Right lobe of liver (tissue), 6 donors: Measurements from ENCODE around the gene RASSF6. TPM values are rescaled to one million over a fixed set of nuclear protein-coding genes. Genes with fewer than 3 reads are reported as not detected.

Experiments
- ATAC-seq, 4 donors: fragments of 200-7000 bp; cut with Tn5 transposase; one replicate each; pipeline ENCODE4 v1.9.1; 2020; ENCODE audit warnings: mild to moderate bottlenecking in 4 of 4, moderate library complexity in 4 of 4
- DNase-seq, 3 donors: peaks; one replicate each; pipeline ENCODE4 v3.0.0-alpha.2; 2020
- H3K27ac ChIP-seq, 3 donors: fragments of 200-600 bp; one replicate each; pipeline ENCODE4 v1.8.0; 2022
- H3K27me3 ChIP-seq, 2 donors: fragments of 200-600 bp; one replicate each; pipeline ENCODE4 v1.8.0; 2022
- H3K36me3 ChIP-seq, 4 donors: fragments of 200-600 bp; sonication (generic) in 1 of 4; one replicate each; pipeline versions ENCODE4 v1.5.1 to v1.8.0; 2017 to 2022; ENCODE audit warnings: control low read depth in 1 of 4
- H3K4me1 ChIP-seq, 4 donors: fragments of 200-600 bp; sonication (generic) in 1 of 4; one replicate each; pipeline versions ENCODE4 v1.5.1 to v1.8.0; 2017 to 2022; ENCODE audit warnings: control low read depth in 1 of 4
- H3K4me3 ChIP-seq, 3 donors: fragments of 200-600 bp; one replicate each; pipeline ENCODE4 v1.8.0; 2022
- H3K9me3 ChIP-seq, 4 donors: fragments of 200-600 bp; sonication (generic) in 1 of 4; one replicate each; pipeline versions ENCODE4 v1.5.1 to v1.8.0; 2017 to 2022; ENCODE audit warnings: control low read depth in 1 of 4
- POLR2A ChIP-seq: fragments of 450-650 bp; IDR thresholded peaks from one replicate; pipeline ENCODE4 v1.6.1; 2017; ENCODE audit warnings: antibody characterized with exemption, mild to moderate bottlenecking
- WGBS: methylation state at CpG from one replicate; pipeline ENCODE4 v1.1.6; 2018; ENCODE audit warnings: low coverage, low lambda C conversion rate; ENCODE audit not compliant: insufficient coverage; ENCODE audit errors: missing lambda C conversion rate; 5-methylcytosine and 5-hydroxymethylcytosine counted together
- intact Hi-C, 2 donors: fragments of 100-400 bp; cut with DNase I; formaldehyde crosslinking; loops; one replicate each; pipeline versions ENCODE4 v1.11.2 to v1.14.1; 2022
- total RNA-seq, 6 experiments: library from RNA; depleted of rRNA in 2 of 6; stranded (reverse); fragments of >200 nt in 2 of 6; fragmentation: NEBNext Ultra II Directional in 3 of 6; extraction: Animal tissue kit (Norgen Biotek cat#: 25700) in 3 of 6; gene quantifications; one replicate each; pipeline versions ENCODE4 v1.1.0 to v1.2.4, GENCODE V29; 2016 to 2023
- TF ChIP-seq, protein P1 (sequence below), 4 donors: fragments of 200-600 bp in 3 of 4; fragments of 450-650 bp in 1 of 4; IDR thresholded peaks; one replicate each; pipeline versions ENCODE4 v1.5.1 to v1.8.0; 2016 to 2022; ENCODE audit warnings: antibody characterized with exemption in 4 of 4, mild to moderate bottlenecking in 2 of 4
- donor health status: DM: no; HTN: yes; CAD: no.
- donor health status: DM: no; HTN: no; CAD: no.
- donor health status: DM: no; HTN: no; CAD: no.
- donor health status: DM: no; HTN: yes; CAD: no.
- donor health status: DM: no; HTN: yes; CAD: no.

RASSF6 gene
- total RNA-seq, 6 experiments from 2014 or later, result 0.22 to 2.2 (median 0.91) TPM

DNA sequence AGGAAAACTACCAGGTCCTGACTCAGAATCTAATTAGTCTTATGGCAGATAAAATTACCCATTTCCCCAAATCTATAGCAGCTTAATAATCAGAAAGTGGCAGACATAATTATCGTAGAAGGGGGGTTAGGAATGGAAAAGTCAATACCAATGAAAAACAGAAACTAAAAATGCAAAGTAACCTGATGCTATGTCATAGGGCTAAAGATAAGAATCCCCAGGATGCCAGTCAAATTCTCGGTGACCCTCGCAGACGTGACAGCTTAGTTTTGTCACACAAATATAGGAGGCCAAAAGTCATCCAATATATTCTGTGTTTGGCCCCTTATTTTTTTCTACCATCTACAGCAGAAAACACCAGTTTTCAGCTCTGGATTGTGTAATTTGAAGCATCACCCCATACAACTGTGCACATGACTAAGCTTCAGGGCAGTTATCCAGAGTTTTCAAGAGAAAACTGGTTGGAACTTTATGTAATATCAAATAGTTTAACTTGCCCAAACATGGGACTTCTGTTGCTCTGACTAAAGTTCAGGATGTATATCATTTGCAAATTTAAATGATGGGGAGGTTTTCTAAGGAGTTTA, 30.9 kb downstream of the RASSF6 start:
- H3K9me3 ChIP-seq, result no peaks in the 10 kb centered on the region
- peak overlapping the region in 1 of 3 donors; percentile 24 for H3K4me3 ChIP-seq
- no peaks in the 10 kb centered on the region for H3K36me3 ChIP-seq
- intact Hi-C loops, result no loop called here
- DNase-seq (no peak), ATAC-seq (peak; percentile 79 to 87 (median 84))
- no peaks in the 10 kb centered on the region for H3K27me3 ChIP-seq
- peak overlapping the region; percentile 56 to 74 (median 74) for H3K27ac ChIP-seq
- WGBS, result 19% methylated on average over 4 of the region's 4 CpGs
- H3K4me1 ChIP-seq, result peaks cover 0 to 20% (median 0%) of the 10 kb centered on the region in 4 donors
- TF ChIP-seq, protein P1, sequence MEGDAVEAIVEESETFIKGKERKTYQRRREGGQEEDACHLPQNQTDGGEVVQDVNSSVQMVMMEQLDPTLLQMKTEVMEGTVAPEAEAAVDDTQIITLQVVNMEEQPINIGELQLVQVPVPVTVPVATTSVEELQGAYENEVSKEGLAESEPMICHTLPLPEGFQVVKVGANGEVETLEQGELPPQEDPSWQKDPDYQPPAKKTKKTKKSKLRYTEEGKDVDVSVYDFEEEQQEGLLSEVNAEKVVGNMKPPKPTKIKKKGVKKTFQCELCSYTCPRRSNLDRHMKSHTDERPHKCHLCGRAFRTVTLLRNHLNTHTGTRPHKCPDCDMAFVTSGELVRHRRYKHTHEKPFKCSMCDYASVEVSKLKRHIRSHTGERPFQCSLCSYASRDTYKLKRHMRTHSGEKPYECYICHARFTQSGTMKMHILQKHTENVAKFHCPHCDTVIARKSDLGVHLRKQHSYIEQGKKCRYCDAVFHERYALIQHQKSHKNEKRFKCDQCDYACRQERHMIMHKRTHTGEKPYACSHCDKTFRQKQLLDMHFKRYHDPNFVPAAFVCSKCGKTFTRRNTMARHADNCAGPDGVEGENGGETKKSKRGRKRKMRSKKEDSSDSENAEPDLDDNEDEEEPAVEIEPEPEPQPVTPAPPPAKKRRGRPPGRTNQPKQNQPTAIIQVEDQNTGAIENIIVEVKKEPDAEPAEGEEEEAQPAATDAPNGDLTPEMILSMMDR (IDR thresholded peaks at IDR 0.05), result no peak
- TF ChIP-seq POLR2A, result no peak

DNA sequence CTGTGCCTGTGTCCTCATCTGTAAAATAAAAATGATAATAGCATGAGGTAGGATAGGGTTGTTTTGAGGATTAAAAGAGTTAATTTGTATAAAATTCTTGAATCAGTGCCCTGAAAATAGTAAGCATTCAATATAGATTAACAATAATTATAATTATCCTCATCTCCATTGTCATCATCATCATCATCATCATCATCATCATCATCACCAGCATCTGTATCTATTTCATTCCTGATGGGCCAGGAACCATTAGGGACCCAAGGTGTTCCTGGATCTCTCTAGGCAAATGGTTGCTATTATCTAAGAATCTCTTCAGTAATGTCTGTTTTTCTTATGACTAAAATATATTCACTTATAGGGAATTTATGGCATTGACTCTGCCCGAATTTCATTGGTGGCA, 31.6 kb downstream of the RASSF6 start:
- Histone ChIP-seq H3K4me3 (no peak overlapping the region), H3K9me3 (no peaks in the 10 kb centered on the region), H3K4me1 (peaks cover 0 to 20% (median 0%) of the 10 kb centered on the region in 4 donors), H3K27me3 (no peaks in the 10 kb centered on the region), H3K27ac (peak overlapping the region in 1 of 3 donors; percentile 74), H3K36me3 (no peaks in the 10 kb centered on the region)
- WGBS, result 77% methylated on average over 1 of the region's 1 CpG
- intact Hi-C loops, result no loop called here
- ATAC-seq (no peak), DNase-seq (no peak)
- TF ChIP-seq POLR2A, result no peak
- TF ChIP-seq, protein P1 (IDR thresholded peaks at IDR 0.05), result no peak

DNA sequence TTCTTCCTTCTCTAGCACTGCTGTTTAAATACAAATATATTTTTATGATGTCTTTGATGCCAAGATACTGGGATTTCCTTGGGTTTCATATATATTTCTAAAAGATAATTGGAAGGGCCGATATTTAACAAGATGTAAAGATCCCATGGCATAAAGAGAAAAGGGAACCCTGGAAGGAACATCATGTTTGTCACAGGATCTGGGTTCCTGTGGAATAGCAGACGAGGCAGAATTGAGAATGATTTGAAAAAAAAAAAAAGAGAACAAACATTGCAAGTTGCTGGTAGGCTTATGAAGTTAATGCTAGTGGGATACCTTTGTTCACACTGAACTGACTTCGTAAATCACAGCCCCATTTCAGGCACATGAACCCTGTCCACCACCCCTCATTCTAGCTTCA, 33.6 kb downstream of the RASSF6 start:
- no peak for DNase-seq
- no peak for TF ChIP-seq POLR2A
- TF ChIP-seq, protein P1 (IDR thresholded peaks at IDR 0.05), result no peak
- Histone ChIP-seq H3K4me1 (peaks cover 0 to 20% (median 0%) of the 10 kb centered on the region in 4 donors), H3K27me3 (no peaks in the 10 kb centered on the region), H3K9me3 (no peaks in the 10 kb centered on the region), H3K27ac (no peak overlapping the region), H3K36me3 (no peaks in the 10 kb centered on the region), H3K4me3 (no peak overlapping the region)
- intact Hi-C loops, result no loop called here
- 63% methylated on average over 3 of the region's 3 CpGs for WGBS
- ATAC-seq, result no peak

DNA sequence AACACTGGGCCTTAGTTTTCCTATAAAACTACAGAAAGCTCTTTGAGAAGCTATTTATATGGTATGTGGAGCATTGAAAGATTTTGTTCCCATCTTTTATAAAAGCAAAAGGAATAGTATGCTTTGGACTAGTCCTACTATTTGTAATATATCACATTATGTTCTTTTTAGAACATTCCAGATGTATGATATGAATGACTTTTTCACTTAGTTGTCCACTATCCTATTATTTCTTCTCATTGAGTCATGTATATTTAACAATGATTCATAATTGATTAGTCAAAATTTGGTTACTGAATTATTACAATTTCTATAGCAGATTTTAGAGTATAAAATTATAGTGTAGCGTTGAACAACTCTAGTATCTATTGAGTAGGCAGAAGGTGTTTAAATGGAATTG, 34.2 kb downstream of the RASSF6 start:
- Histone ChIP-seq H3K4me3 (no peak overlapping the region), H3K9me3 (no peaks in the 10 kb centered on the region), H3K27ac (no peak overlapping the region), H3K27me3 (no peaks in the 10 kb centered on the region), H3K4me1 (peaks cover 0 to 20% (median 0%) of the 10 kb centered on the region in 4 donors), H3K36me3 (no peaks in the 10 kb centered on the region)
- DNase-seq (no peak), ATAC-seq (no peak)
- TF ChIP-seq, protein P1 (IDR thresholded peaks at IDR 0.05), result no peak
- TF ChIP-seq POLR2A, result no peak
- 93% methylated on average over 1 of the region's 1 CpG for WGBS
- intact Hi-C loops, result no loop called here

DNA sequence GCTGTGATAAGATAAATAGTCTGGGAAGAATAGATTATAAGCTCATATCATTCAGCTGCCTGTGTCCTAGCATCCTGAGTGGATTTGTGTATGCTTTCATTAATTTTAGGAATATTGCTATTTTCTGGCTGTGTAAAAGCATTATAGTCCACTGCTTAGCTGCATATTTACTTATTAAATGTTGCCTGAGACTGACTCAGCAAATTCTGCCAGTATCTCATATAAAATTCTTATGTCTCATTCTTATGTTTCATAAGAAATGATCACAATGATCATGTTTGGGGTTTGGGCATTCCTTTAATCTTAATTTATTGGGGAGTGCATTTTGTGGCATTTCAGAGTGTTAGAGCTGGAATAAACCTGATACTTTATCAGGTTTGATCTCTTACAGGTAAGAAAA, 34.9 kb downstream of the RASSF6 start:
- no peak for DNase-seq
- TF ChIP-seq POLR2A, result no peak
- TF ChIP-seq, protein P1 (IDR thresholded peaks at IDR 0.05), result no peak
- intact Hi-C loops, result no loop called here
- Histone ChIP-seq H3K9me3 (no peaks in the 10 kb centered on the region), H3K4me1 (peaks cover 0 to 15% (median 0%) of the 10 kb centered on the region in 4 donors), H3K4me3 (no peak overlapping the region), H3K27me3 (no peaks in the 10 kb centered on the region), H3K36me3 (no peaks in the 10 kb centered on the region), H3K27ac (no peak overlapping the region)
- ATAC-seq, result no peak
